Ovary (tissue), 9 donors: ENCODE data around the gene OR4D2. TPM values are rescaled to one million over a fixed set of nuclear protein-coding genes. Genes with fewer than 3 reads are reported as not detected.

Source experiments
- DNase-seq, 5 donors: peaks; one replicate each; pipeline ENCODE4 v3.0.0-alpha.2; 2019 to 2020
- H3K27ac ChIP-seq, 2 donors: fragments of 200-600 bp; one replicate each; pipeline versions ENCODE4 v1.5.1 to v1.8.0; 2019 to 2022
- H3K27me3 ChIP-seq: fragments of 200-600 bp; one replicate; pipeline ENCODE4 v1.8.0; 2022
- H3K36me3 ChIP-seq: fragments of 200-600 bp; sonication (generic); one replicate; pipeline ENCODE4 v1.5.1; 2019
- H3K4me1 ChIP-seq: one replicate; pipeline ENCODE4 v1.8.1; 2013; ENCODE audit warnings: mild to moderate bottlenecking, moderate library complexity; ENCODE audit not compliant: insufficient read depth
- H3K4me3 ChIP-seq: fragments of 200-600 bp; sonication (generic); one replicate; pipeline ENCODE4 v1.5.1; 2017
- H3K9me3 ChIP-seq, 2 donors: fragments of 200-600 bp in 1 of 2; sonication (generic) in 1 of 2; one replicate each; pipeline versions ENCODE4 v1.5.1 to v1.8.1; 2013 to 2019; ENCODE audit warnings: mild to moderate bottlenecking in 1 of 2, moderate library complexity in 1 of 2
- EP300 ChIP-seq: sonication (generic); formaldehyde crosslinking; IDR thresholded peaks from one replicate; pipeline ENCODE4 v1.6.1; 2017; ENCODE audit warnings: antibody characterized with exemption
- POLR2A ChIP-seq: fragments of 450-650 bp; IDR thresholded peaks from one replicate; pipeline ENCODE4 v1.6.1; 2017; ENCODE audit warnings: antibody characterized with exemption, mild to moderate bottlenecking, moderate library complexity
- WGBS, 3 donors: extraction: QIAGEN DNeasy Blood & Tissue Kit in 1 of 3; methylation state at CpG; one replicate each; pipeline versions ENCODE4 v1.1.5 to v1.1.7; 2013 to 2017; 5-methylcytosine and 5-hydroxymethylcytosine counted together
- intact Hi-C, 4 donors: fragments of 100-400 bp; cut with DNase I; formaldehyde crosslinking; loops; one replicate each; pipeline versions ENCODE4 v1.11.0 to v1.15.1; 2022 to 2023
- polyA plus RNA-seq, 2 donors: library from polyadenylated mRNA; stranded (reverse); fragments of 200-250 nt in 1 of 2; fragments of 350-450 nt in 1 of 2; fragmentation: Illumina TruSeq in 1 of 2; extraction: RNeasy Lipid Tissue Mini Kit (QIAGEN cat#74804) in 1 of 2; gene quantifications; one replicate each; pipeline ENCODE4 v1.2.3, GENCODE V29; 2013 to 2014
- total RNA-seq, 7 donors: library from RNA; depleted of rRNA in 2 of 7; stranded (reverse); fragments of >200 nt in 2 of 7; fragmentation: NEBNext Ultra II Directional in 3 of 7; extraction: Animal tissue kit (Norgen Biotek cat#: 25700) in 3 of 7; gene quantifications; one replicate each; pipeline versions ENCODE4 v1.1.0 to v1.2.4, GENCODE V29; 2016 to 2023
- TF ChIP-seq, protein P1 (sequence below), 3 donors: fragments of 450-650 bp in 2 of 3; fragments of 200-600 bp in 1 of 3; IDR thresholded peaks; one replicate each; pipeline versions ENCODE4 v1.5.1 to v1.8.0; 2016 to 2022; ENCODE audit warnings: antibody characterized with exemption in 3 of 3, mild to moderate bottlenecking in 1 of 3
- donor health status: DM: no; HTN: no; CAD: no; lungs with moderate emphysema.
- donor health status: DM: no; HTN: no; CAD: no.
- donor health status: Bipolar disorder and iron deficiency.
- donor health status: DM: yes; HTN: yes; CAD: no.
- donor health status: DM: no; HTN: no; CAD: no.
- donor health status: DM: yes; HTN: yes; CAD: no.

Gene OR4D2
- total and polyA plus RNA-seq, 9 donors = not detected

GRCh38 chr17:58153046-58153445 lies 13.7 kb upstream of the OR4D2 start:
- H3K36me3 ChIP-seq = no peaks in the 10 kb centered on the region
- no peaks in the 10 kb centered on the region for H3K9me3 ChIP-seq
- intact Hi-C loops = no loop called here
- DNase-seq = no peak
- H3K4me3 ChIP-seq = no peak overlapping the region
- TF ChIP-seq, protein P1, sequence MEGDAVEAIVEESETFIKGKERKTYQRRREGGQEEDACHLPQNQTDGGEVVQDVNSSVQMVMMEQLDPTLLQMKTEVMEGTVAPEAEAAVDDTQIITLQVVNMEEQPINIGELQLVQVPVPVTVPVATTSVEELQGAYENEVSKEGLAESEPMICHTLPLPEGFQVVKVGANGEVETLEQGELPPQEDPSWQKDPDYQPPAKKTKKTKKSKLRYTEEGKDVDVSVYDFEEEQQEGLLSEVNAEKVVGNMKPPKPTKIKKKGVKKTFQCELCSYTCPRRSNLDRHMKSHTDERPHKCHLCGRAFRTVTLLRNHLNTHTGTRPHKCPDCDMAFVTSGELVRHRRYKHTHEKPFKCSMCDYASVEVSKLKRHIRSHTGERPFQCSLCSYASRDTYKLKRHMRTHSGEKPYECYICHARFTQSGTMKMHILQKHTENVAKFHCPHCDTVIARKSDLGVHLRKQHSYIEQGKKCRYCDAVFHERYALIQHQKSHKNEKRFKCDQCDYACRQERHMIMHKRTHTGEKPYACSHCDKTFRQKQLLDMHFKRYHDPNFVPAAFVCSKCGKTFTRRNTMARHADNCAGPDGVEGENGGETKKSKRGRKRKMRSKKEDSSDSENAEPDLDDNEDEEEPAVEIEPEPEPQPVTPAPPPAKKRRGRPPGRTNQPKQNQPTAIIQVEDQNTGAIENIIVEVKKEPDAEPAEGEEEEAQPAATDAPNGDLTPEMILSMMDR (IDR thresholded peaks at IDR 0.05) = no peak
- H3K27ac ChIP-seq = no peak overlapping the region
- WGBS, 3 donors = 69 to 73% (median 71%) methylated on average over 2 of the region's 2 CpGs
- H3K27me3 ChIP-seq = no peaks in the 10 kb centered on the region
- no peaks in the 10 kb centered on the region for H3K4me1 ChIP-seq

DNA sequence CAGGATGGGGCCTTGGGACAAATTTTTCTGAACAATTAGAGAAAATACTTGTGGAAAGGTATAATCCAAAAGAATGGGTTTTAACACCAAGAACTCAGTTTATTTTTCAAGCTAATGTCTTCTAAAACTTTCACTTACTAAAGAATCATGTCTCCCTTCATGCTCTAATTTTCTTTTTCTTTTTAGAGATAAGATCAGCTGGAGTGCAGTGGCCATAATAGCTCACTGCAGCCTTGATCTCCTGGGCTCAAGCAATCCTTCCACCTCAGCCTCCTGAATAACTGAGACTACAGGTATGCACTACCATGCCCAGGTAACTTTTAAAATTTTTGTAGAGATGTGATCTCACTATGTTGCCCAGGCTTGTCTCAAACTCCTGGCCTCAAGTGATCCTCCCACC lies 13.1 kb upstream of the OR4D2 start:
- H3K27ac ChIP-seq = no peak overlapping the region
- TF ChIP-seq POLR2A = no peak
- no peaks in the 10 kb centered on the region for H3K4me1 ChIP-seq
- intact Hi-C loops = no loop called here
- no peaks in the 10 kb centered on the region for H3K9me3 ChIP-seq
- no peak for DNase-seq
- H3K4me3 ChIP-seq = no peak overlapping the region
- H3K27me3 ChIP-seq = no peaks in the 10 kb centered on the region
- no peaks in the 10 kb centered on the region for H3K36me3 ChIP-seq

DNA sequence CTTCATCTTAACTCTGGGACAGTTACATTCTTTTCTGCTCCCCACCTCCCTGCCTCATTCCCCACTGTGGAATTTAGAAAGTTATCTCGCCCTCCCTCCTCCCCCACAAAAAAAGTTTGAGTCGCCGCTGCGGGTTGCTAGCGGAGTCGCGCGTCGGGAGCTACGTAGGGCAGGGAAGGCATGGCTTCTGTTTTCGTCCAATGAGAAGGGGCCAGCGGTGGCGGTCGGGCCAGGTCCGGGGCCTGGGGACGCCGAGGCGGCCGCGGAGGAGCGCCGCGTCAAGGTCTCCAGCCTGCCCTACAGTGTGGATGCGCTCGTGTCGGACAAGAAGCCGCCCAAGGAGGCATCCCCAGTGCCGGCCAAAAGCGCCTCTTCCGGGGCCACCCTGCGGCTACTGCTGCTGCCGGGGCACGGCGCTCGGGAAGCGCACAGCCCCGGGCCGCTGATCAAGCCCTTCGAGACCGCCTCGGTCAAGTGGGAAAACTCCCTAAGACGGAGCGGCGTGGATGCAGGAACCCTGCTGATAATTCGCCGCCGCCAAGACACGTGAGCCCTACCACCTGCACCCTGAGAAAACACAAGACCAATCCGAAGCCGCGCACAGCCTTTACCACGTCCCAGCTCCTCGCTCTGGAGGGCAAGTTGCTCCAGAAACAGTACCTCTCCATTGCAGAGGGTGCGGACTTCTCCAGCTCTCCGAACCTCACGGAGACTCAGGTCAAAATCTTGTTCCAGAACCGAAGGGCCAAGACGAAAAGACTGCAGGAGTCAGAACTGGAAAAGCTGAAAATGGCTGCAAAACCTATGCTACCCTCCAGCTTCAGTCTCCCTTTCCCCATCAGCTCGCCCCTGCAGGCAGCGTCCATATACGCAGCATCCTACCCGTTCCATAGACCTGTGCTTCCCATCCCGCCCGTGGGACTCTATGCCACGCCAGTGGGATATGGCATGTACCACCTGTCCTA lies 9.7 kb upstream of the OR4D2 start:
- no peaks in the 10 kb centered on the region for H3K4me1 ChIP-seq
- DNase-seq = no peak
- H3K36me3 ChIP-seq = no peaks in the 10 kb centered on the region
- H3K27me3 ChIP-seq = no peaks in the 10 kb centered on the region
- intact Hi-C loops = no loop called here
- WGBS, 3 donors = 1 to 3% (median 2%) methylated on average over 65 of the region's 65 CpGs
- TF ChIP-seq POLR2A (no peak), EP300 (no peak)
- TF ChIP-seq, protein P1 (IDR thresholded peaks at IDR 0.05) = no peak
- H3K27ac ChIP-seq = no peak overlapping the region
- no peaks in the 10 kb centered on the region for H3K9me3 ChIP-seq
- no peak overlapping the region for H3K4me3 ChIP-seq

DNA sequence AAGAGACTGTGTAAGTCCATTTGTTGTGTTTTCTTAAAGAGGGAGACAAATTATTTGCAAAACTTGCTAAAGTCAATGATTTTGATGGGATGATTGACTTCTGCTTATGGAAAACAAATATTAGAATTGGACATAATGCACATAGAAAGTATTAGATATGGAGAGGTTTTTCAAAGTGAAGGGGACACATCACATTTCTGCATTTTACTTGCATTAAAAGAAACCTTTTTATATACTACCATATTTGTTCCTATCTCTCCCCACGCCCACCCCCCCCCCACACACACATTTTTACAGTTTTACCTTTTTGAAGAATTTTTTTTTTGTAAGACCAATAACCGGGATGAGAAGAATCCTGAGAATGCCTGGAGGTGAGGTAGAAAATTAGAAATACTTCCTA lies 8.6 kb upstream of the OR4D2 start:
- Histone ChIP-seq H3K36me3 (no peaks in the 10 kb centered on the region), H3K27ac (no peak overlapping the region), H3K27me3 (no peaks in the 10 kb centered on the region), H3K9me3 (no peaks in the 10 kb centered on the region), H3K4me1 (no peaks in the 10 kb centered on the region), H3K4me3 (no peak overlapping the region)
- WGBS, 3 donors = 59 to 64% (median 62%) methylated on average over 2 of the region's 2 CpGs
- no peak for DNase-seq
- intact Hi-C loops = no loop called here
- TF ChIP-seq, protein P1 (IDR thresholded peaks at IDR 0.05) = no peak
- no peak for TF ChIP-seq POLR2A
- no peak for TF ChIP-seq EP300

- H3K9me3 ChIP-seq = no peaks in the 10 kb centered on the region
- no peaks in the 10 kb centered on the region for H3K36me3 ChIP-seq
- WGBS, 3 donors = 74 to 79% (median 76%) methylated on average over 3 of the region's 3 CpGs
- intact Hi-C loops = no loop called here
- H3K4me3 ChIP-seq = no peak overlapping the region
- no peak for DNase-seq
- no peak for TF ChIP-seq EP300
- TF ChIP-seq, protein P1 (IDR thresholded peaks at IDR 0.05) = no peak
- no peak overlapping the region for H3K27ac ChIP-seq
- H3K27me3 ChIP-seq = peaks cover 3% of the 10 kb centered on the region
- no peaks in the 10 kb centered on the region for H3K4me1 ChIP-seq
These were observed 5.2 kb upstream of the OR4D2 start for GRCh38 chr17:58161566-58161965.
